ENCODE measurements around the gene FUBP1.

GRCh38 chr1:77994117-77994705 is 15.3 kb upstream of the FUBP1 start:
- TF ChIP-seq CTCF (IDR thresholded peaks at IDR 0.05) (no peak), EP300 (IDR thresholded peaks at IDR 0.05) (no peak)
